Lower leg skin (tissue), 4 donors: ENCODE measurements around the gene FAM151A. TPM values are rescaled to one million over a fixed set of nuclear protein-coding genes. Genes with fewer than 3 reads are reported as not detected.
"Not testable (repeated sequence)": the region's sequence is repeated elsewhere in the genome, so short reads cannot be mapped to it uniquely, and the experiment has no call there.

Source experiments
- DNase-seq, 2 donors: peaks; one replicate each; pipeline ENCODE4 v3.0.0-alpha.2; 2019; ENCODE audit warnings: low spot score in 2 of 2
- H3K4me3 ChIP-seq: fragments of 200-600 bp; sonication (generic); 2 replicates; pipeline ENCODE4 v1.5.1; 2017; ENCODE audit warnings: mild to moderate bottlenecking, low read depth; ENCODE audit not compliant: poor library complexity, severe bottlenecking
- POLR2A ChIP-seq, 2 donors: fragments of 450-650 bp; IDR thresholded peaks; one replicate each; pipeline ENCODE4 v1.6.1; 2016 to 2017; ENCODE audit warnings: antibody characterized with exemption in 2 of 2, mild to moderate bottlenecking in 1 of 2, moderate library complexity in 1 of 2
- WGBS, 2 donors: methylation state at CpG; one replicate each; pipeline ENCODE4 v1.1.5; 2018; 5-methylcytosine and 5-hydroxymethylcytosine counted together
- intact Hi-C: fragments of 100-400 bp; cut with DNase I; formaldehyde crosslinking; loops from one replicate; pipeline ENCODE4 v1.15.0; 2023; ENCODE audit warnings: low total_unique reads
- total RNA-seq, 4 donors: library from RNA; depleted of rRNA; stranded (reverse); fragments of >200 nt; gene quantifications; one replicate each; pipeline ENCODE4 v1.1.0, GENCODE V29; 2016
- TF ChIP-seq, protein P1 (sequence below), 3 donors: fragments of 450-650 bp; IDR thresholded peaks; one replicate each; pipeline ENCODE4 v1.5.1; 2016; ENCODE audit warnings: antibody characterized with exemption in 3 of 3, mild to moderate bottlenecking in 3 of 3, moderate library complexity in 2 of 3

The FAM151A gene
- total RNA-seq, 4 donors from 2014 or later = not detected

- intact Hi-C loops = no loop called here
- no peak within 1 kb of the TSS for H3K4me3 ChIP-seq
- 43 to 46% methylated on average over 8 of the region's 8 CpGs for WGBS, 2 donors
- DNase-seq = peak in 1 of 2 donors; percentile 68
- TF ChIP-seq POLR2A (IDR thresholded peaks at IDR 0.05) = no peak
- TF ChIP-seq, protein P1, sequence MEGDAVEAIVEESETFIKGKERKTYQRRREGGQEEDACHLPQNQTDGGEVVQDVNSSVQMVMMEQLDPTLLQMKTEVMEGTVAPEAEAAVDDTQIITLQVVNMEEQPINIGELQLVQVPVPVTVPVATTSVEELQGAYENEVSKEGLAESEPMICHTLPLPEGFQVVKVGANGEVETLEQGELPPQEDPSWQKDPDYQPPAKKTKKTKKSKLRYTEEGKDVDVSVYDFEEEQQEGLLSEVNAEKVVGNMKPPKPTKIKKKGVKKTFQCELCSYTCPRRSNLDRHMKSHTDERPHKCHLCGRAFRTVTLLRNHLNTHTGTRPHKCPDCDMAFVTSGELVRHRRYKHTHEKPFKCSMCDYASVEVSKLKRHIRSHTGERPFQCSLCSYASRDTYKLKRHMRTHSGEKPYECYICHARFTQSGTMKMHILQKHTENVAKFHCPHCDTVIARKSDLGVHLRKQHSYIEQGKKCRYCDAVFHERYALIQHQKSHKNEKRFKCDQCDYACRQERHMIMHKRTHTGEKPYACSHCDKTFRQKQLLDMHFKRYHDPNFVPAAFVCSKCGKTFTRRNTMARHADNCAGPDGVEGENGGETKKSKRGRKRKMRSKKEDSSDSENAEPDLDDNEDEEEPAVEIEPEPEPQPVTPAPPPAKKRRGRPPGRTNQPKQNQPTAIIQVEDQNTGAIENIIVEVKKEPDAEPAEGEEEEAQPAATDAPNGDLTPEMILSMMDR (IDR thresholded peaks at IDR 0.05) = no peak
These were observed 17.8 kb upstream of the FAM151A start, which contains the start of gene MROH7 for GRCh38 chr1:54640863-54641836. MROH7 (plus strand) TSS chr1:54641786; CDS start chr1:54652927, 11,141 bp downstream.

DNA sequence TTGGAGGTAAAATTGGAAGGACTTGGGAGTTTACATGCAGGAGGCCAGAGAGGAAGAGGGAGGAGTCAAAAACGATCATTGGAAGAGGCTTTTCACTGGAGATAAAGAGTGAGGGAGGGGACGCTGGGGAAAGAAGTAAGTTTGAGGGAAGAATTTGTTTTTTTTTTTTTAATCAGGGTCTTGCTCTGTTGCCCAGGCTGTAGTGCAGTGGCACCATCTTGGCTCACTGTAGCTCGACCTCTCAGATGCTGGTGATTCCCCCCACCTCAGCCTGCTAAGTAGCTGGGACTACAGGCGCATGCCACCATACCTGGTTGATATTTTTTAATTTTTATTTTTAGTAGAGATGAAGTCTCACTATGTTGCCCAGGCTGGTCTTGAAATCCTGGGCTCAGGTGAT, 17.0 kb upstream of the FAM151A start:
- peak in 1 of 2 donors; percentile 13 for DNase-seq
- no peak for TF ChIP-seq POLR2A (IDR thresholded peaks at IDR 0.05)
- TF ChIP-seq, protein P1 (IDR thresholded peaks at IDR 0.05) = no peak
- WGBS, 2 donors = 64 to 69% methylated on average over 4 of the region's 4 CpGs
- intact Hi-C loops = no loop called here
- H3K4me3 ChIP-seq = no peak overlapping the region

- H3K4me3 ChIP-seq, intact Hi-C loops: not testable (repeated sequence)
- 64 to 65% methylated on average over 14 of the region's 14 CpGs for WGBS, 2 donors
- peak in 1 of 2 donors; percentile 43 for DNase-seq
These were observed 13.4 kb upstream of the FAM151A start for GRCh38 chr1:54636461-54637446.

DNA sequence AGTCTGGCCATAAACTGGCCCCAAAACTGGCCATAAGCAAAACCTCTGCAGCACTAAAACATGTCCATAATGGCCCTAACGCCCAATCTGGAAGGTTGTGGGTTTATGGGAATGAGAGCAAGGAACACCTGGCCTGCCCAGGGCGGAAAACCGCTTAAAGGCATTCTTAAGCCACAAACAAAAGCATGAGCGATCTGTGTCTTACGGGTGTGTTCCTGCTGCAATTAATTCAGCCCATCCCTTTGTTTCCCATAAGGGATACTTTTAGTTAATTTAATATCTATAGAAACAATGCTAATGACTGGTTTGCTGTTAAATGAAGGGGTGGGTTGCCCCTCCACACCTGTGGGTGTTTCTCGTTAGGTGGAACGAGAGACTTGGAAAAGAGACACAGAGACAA, 12.5 kb upstream of the FAM151A start:
- WGBS, 2 donors = 91 to 92% methylated on average over 7 of the region's 7 CpGs
- peak in 1 of 2 donors; percentile 48 for DNase-seq
- intact Hi-C loops, H3K4me3 ChIP-seq: not testable (repeated sequence)

DNA sequence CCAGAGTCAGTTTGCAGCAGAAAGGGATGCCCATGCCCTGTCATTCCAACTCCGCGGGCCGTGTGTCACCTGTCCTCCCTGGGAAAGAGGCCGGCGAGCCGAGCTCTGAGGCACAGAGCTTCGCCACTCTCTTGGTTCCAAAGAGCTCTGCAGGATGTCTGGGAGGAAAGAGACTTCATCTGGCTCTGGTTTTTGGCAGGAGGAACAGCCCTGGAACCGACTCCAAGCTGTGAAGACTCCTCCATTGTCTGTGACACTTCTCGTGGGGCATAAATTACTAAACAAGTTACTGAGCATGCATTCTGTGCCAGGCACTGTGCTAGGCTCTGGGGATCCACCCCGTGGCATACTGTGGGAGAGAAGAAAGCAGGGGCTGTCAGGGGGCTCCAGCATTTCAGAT, 3.9 kb upstream of the FAM151A start:
- H3K4me3 ChIP-seq = no peak overlapping the region
- TF ChIP-seq POLR2A (IDR thresholded peaks at IDR 0.05) = no peak
- TF ChIP-seq, protein P1 (IDR thresholded peaks at IDR 0.05) = no peak
- DNase-seq = no peak
- 18 to 52% methylated on average over 3 to 10 of the region's 10 CpGs for WGBS, 2 donors
- intact Hi-C loops = no loop called here

GRCh38 chr1:54624466-54625464, 1.4 kb upstream of the FAM151A start:
- H3K4me3 ChIP-seq = no peak overlapping the region
- TF ChIP-seq, protein P1 (IDR thresholded peaks at IDR 0.05) = no peak
- TF ChIP-seq POLR2A (IDR thresholded peaks at IDR 0.05) = no peak
- WGBS, 2 donors = 88 to 90% methylated on average over 8 of the region's 8 CpGs
- DNase-seq = peak in 1 of 2 donors; percentile 79
- intact Hi-C loops = no loop called here
